Testis (tissue), 3 donors: ENCODE data around the gene RAD9A. TPM values are rescaled to one million over a fixed set of nuclear protein-coding genes. Genes with fewer than 3 reads are reported as not detected.

Experiments
- DNase-seq: peaks from one replicate; pipeline ENCODE4 v3.0.0-alpha.2; 2019
- H3K27ac ChIP-seq, 2 donors: fragments of 200-600 bp; sonication (generic); one replicate each; pipeline ENCODE4 v1.5.1; 2019
- H3K27me3 ChIP-seq: fragments of 200-600 bp; sonication (generic); one replicate; pipeline ENCODE4 v1.5.1; 2019
- H3K36me3 ChIP-seq: fragments of 200-600 bp; sonication (generic); one replicate; pipeline ENCODE4 v1.5.1; 2017; ENCODE audit warnings: low read depth; ENCODE audit errors: missing control alignments
- H3K4me1 ChIP-seq: fragments of 200-600 bp; sonication (generic); one replicate; pipeline ENCODE4 v1.5.1; 2019
- H3K4me3 ChIP-seq, 2 donors: fragments of 200-600 bp; sonication (generic); one replicate each; pipeline ENCODE4 v1.5.1; 2017 to 2019
- H3K9me3 ChIP-seq: fragments of 200-600 bp; sonication (generic); one replicate; pipeline ENCODE4 v1.5.1; 2017
- CTCF ChIP-seq, 3 experiments: fragments of 450-650 bp in 2 of 3; fragments of 200-600 bp in 1 of 3; sonication (generic) in 1 of 3; IDR thresholded peaks; one replicate each; pipeline ENCODE4 v1.5.1; 2016 to 2019; ENCODE audit warnings: antibody characterized with exemption in 3 of 3, mild to moderate bottlenecking in 2 of 3, moderate library complexity in 1 of 3
- POLR2A ChIP-seq: fragments of 450-650 bp; IDR thresholded peaks from one replicate; pipeline ENCODE4 v1.6.1; 2017; ENCODE audit warnings: antibody characterized with exemption, mild to moderate bottlenecking, moderate library complexity
- WGBS, 2 donors: methylation state at CpG; one replicate each; pipeline ENCODE4 v1.1.5; 2018; 5-methylcytosine and 5-hydroxymethylcytosine counted together
- intact Hi-C: fragments of 100-400 bp; cut with DNase I; formaldehyde crosslinking; loops from one replicate; pipeline ENCODE4 v1.15.1; 2023; ENCODE audit warnings: low total_unique reads
- polyA plus RNA-seq: library from polyadenylated mRNA; stranded (reverse); fragments of 350-450 nt; fragmentation: Illumina TruSeq; extraction: RNeasy Lipid Tissue Mini Kit (QIAGEN cat#74804); gene quantifications from one replicate; pipeline ENCODE4 v1.2.3, GENCODE V29; 2014; ENCODE audit warnings: low read depth, low replicate concordance; ENCODE audit not compliant: insufficient read depth
- total RNA-seq, 2 donors: library from RNA; depleted of rRNA; stranded (reverse); fragments of >200 nt; gene quantifications; one replicate each; pipeline ENCODE4 v1.2.3, GENCODE V29; 2016

The RAD9A gene
- total and polyA plus RNA-seq, 3 donors from 2014 or later, result 25.7 to 46.2 (median 35.8) TPM

- no peak overlapping the region for H3K4me3 ChIP-seq
- intact Hi-C loops, result no loop called here
- TF ChIP-seq POLR2A (no peak), CTCF (IDR thresholded peaks at IDR 0.05) (no peak)
- H3K36me3 ChIP-seq, result no peaks in the 10 kb centered on the region
- H3K27me3 ChIP-seq, result no peaks in the 10 kb centered on the region
- no peaks in the 10 kb centered on the region for H3K9me3 ChIP-seq
- no peak for DNase-seq
- peaks cover 43% of the 10 kb centered on the region for H3K4me1 ChIP-seq
- WGBS, 2 donors, result 76 to 78% methylated on average over 6 to 11 of the region's 11 CpGs
- H3K27ac ChIP-seq, result peak overlapping the region; percentile 56 to 97
These were observed 36.6 kb upstream of the RAD9A start for GRCh38 chr11:67355023-67355793.

GRCh38 chr11:67355794-67356386 is 35.9 kb upstream of the RAD9A start:
- H3K36me3 ChIP-seq, result no peaks in the 10 kb centered on the region
- no peaks in the 10 kb centered on the region for H3K27me3 ChIP-seq
- WGBS, 2 donors, result 85% methylated on average over 2 to 4 of the region's 4 CpGs
- no peak for DNase-seq
- H3K27ac ChIP-seq, result peak overlapping the region; percentile 8 to 97
- intact Hi-C loops, result no loop called here
- H3K4me3 ChIP-seq, result no peak overlapping the region
- H3K4me1 ChIP-seq, result peaks cover 43% of the 10 kb centered on the region
- TF ChIP-seq POLR2A, result no peak
- TF ChIP-seq CTCF (IDR thresholded peaks at IDR 0.05), result no peak
- H3K9me3 ChIP-seq, result no peaks in the 10 kb centered on the region

- WGBS, 2 donors, result 55 to 62% methylated on average over 4 of the region's 4 CpGs
- H3K4me1 ChIP-seq, result peaks cover 40% of the 10 kb centered on the region
- no peaks in the 10 kb centered on the region for H3K36me3 ChIP-seq
- intact Hi-C loops, result no loop called here
- TF ChIP-seq CTCF (IDR thresholded peaks at IDR 0.05) (no peak), POLR2A (no peak)
- H3K4me3 ChIP-seq, result no peak overlapping the region
- H3K27me3 ChIP-seq, result no peaks in the 10 kb centered on the region
- DNase-seq, result no peak
- peak overlapping the region in 1 of 2 donors; percentile 97 for H3K27ac ChIP-seq
- H3K9me3 ChIP-seq, result no peaks in the 10 kb centered on the region
These were observed 35.4 kb upstream of the RAD9A start for GRCh38 chr11:67356387-67356863.

- Histone ChIP-seq H3K9me3 (no peaks in the 10 kb centered on the region), H3K4me3 (no peak overlapping the region), H3K36me3 (no peaks in the 10 kb centered on the region), H3K27me3 (no peaks in the 10 kb centered on the region), H3K4me1 (peaks cover 34% of the 10 kb centered on the region), H3K27ac (peak overlapping the region in 1 of 2 donors; percentile 97)
- intact Hi-C loops, result no loop called here
- WGBS, 2 donors, result 39 to 50% methylated on average over 3 of the region's 3 CpGs
- no peak for TF ChIP-seq POLR2A
- TF ChIP-seq CTCF (IDR thresholded peaks at IDR 0.05), result peak; percentile 87 to 91 (median 89)
- peak; percentile 67 for DNase-seq
These were observed 34.8 kb upstream of the RAD9A start for GRCh38 chr11:67356864-67357561.
